Measurements from ENCODE around the gene RAX. TPM values are rescaled to one million over a fixed set of nuclear protein-coding genes. Genes with fewer than 3 reads are reported as not detected.

RAX gene
- total and polyA plus RNA-seq, 2 donors (not counting 1 experiment from before 2014, with no cell fraction given), result not detected

DNA sequence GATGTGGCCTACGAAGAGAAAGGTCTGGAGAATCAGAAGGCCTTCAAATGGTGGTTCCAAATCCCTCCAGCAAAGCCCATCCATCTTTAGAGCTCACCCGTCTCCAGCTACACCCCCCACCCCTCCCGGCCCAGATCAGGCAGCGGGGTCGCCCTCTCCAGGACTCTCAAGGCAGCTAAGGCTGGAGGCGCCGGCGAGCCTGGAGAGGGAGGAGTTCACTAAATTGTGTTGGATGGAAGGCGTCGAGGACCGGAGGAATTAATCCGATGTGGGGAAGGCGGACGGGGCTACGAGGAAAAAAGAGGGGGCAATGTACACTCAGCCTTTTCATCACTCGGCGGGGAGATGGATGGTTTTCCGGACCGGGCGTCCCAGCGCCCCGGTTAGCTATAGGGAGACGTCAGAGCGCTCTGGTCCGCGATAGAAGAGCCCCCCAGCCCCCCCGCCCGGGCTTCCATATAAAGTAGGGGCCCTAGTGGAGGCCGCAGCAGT, 53.5 kb downstream of the RAX start, which contains the start of gene GRP:
Gene GRP (plus strand): TSS at position 487 of the 492 bp plus-strand sequence. CDS start 108 bp downstream, outside the sequence.
- Histone ChIP-seq H3K79me2 (ENCODE audit: control insufficient read depth, insufficient read depth, low read length) (no peaks in the 10 kb centered on the region), H3K4me1 (ENCODE audit: control insufficient read depth, extremely low read depth, insufficient read depth, low read length) (no peaks in the 10 kb centered on the region), H3K9ac (ENCODE audit: insufficient read depth, low read length) (no peak within 1 kb of the TSS), H3K4me3 (replicated peaks in 1 of 4; ENCODE audit: control extremely low read depth in 1 of 4, insufficient read depth in 1 of 4, low read depth in 3 of 4, low read length in 4 of 4) (no peak within 1 kb of the TSS), H3K27me3 (ENCODE audit: control insufficient read depth, insufficient read depth, low read length) (peaks cover 51% of the 10 kb centered on the region), H3K27ac (ENCODE audit: insufficient read depth, low read length) (no peak within 1 kb of the TSS), H3K9me3 (ENCODE audit: control insufficient read depth, insufficient read depth, low read depth, low read length) (no peaks in the 10 kb centered on the region), H4K20me1 (ENCODE audit: control insufficient read depth, extremely low read depth, insufficient read depth, low read length) (no peaks in the 10 kb centered on the region), H3K36me3 (ENCODE audit: control insufficient read depth, insufficient read depth, low read length) (no peaks in the 10 kb centered on the region), H3K4me2 (ENCODE audit: extremely low read depth, insufficient read depth, low read length) (no peak within 1 kb of the TSS), H2AFZ (ENCODE audit: low read length) (no peak within 1 kb of the TSS)
- DNase-seq (ENCODE audit: low read depth in 2 of 2), result no peak
- TF ChIP-seq EZH2 (IDR thresholded peaks at IDR 0.05; ENCODE audit: low read length, missing control alignments), result no peak
- TF ChIP-seq, protein P1, sequence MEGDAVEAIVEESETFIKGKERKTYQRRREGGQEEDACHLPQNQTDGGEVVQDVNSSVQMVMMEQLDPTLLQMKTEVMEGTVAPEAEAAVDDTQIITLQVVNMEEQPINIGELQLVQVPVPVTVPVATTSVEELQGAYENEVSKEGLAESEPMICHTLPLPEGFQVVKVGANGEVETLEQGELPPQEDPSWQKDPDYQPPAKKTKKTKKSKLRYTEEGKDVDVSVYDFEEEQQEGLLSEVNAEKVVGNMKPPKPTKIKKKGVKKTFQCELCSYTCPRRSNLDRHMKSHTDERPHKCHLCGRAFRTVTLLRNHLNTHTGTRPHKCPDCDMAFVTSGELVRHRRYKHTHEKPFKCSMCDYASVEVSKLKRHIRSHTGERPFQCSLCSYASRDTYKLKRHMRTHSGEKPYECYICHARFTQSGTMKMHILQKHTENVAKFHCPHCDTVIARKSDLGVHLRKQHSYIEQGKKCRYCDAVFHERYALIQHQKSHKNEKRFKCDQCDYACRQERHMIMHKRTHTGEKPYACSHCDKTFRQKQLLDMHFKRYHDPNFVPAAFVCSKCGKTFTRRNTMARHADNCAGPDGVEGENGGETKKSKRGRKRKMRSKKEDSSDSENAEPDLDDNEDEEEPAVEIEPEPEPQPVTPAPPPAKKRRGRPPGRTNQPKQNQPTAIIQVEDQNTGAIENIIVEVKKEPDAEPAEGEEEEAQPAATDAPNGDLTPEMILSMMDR (conservative IDR thresholded peaks at IDR 0.05 in 1 of 2, IDR thresholded peaks at IDR 0.05 in 1 of 2; ENCODE audit: low read depth in 1 of 2, low read length in 2 of 2), result no peak

DNA sequence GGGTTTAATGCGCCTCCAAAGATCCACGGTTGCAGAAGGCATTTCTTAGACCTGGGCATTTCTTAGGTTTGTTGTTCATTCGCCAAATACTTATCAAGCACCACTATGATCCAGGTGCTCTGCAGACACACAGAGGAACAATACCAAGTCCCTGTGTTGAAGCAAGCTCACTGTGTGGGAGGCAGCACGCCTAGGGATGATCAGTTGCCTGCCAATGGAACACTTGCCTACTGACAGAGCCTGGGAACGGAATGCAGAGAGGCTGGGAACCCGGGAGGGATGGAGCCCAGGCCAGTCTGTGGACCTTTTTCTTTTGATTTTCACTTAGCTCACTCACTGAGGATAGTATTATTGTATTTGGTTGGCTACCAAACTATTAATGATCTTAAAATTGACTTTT, 55.2 kb downstream of the RAX start:
- Histone ChIP-seq H3K4me1 (ENCODE audit: control insufficient read depth, extremely low read depth, insufficient read depth, low read length) (no peaks in the 10 kb centered on the region), H3K36me3 (ENCODE audit: control insufficient read depth, insufficient read depth, low read length) (no peaks in the 10 kb centered on the region), H2AFZ (ENCODE audit: low read length) (no peak overlapping the region), H4K20me1 (ENCODE audit: control insufficient read depth, extremely low read depth, insufficient read depth, low read length) (no peaks in the 10 kb centered on the region), H3K4me3 (replicated peaks in 1 of 4; ENCODE audit: control extremely low read depth in 1 of 4, insufficient read depth in 1 of 4, low read depth in 3 of 4, low read length in 4 of 4) (no peak overlapping the region), H3K9ac (ENCODE audit: insufficient read depth, low read length) (no peak overlapping the region), H3K27ac (ENCODE audit: insufficient read depth, low read length) (no peak overlapping the region), H3K79me2 (ENCODE audit: control insufficient read depth, insufficient read depth, low read length) (no peaks in the 10 kb centered on the region), H3K27me3 (ENCODE audit: control insufficient read depth, insufficient read depth, low read length) (peaks cover 51% of the 10 kb centered on the region), H3K4me2 (ENCODE audit: extremely low read depth, insufficient read depth, low read length) (no peak overlapping the region), H3K9me3 (ENCODE audit: control insufficient read depth, insufficient read depth, low read depth, low read length) (no peaks in the 10 kb centered on the region)
- TF ChIP-seq, protein P1 (conservative IDR thresholded peaks at IDR 0.05 in 1 of 2, IDR thresholded peaks at IDR 0.05 in 1 of 2; ENCODE audit: low read depth in 1 of 2, low read length in 2 of 2), result no peak
- TF ChIP-seq EZH2 (IDR thresholded peaks at IDR 0.05; ENCODE audit: low read length, missing control alignments), result no peak
- no peak for DNase-seq (ENCODE audit: low read depth in 2 of 2)

Other genes with a start within 250 kb of the RAX start
- 14.4 and 16.3 TPM in 2 replicates for gene SEC11C, start 133.6 kb downstream of the RAX start, total RNA-seq
- gene SEC11C, start 133.6 kb downstream of the RAX start, polyA plus RNA-seq, result 12.5 and 13.4 TPM in 2 replicates
- not detected in 2 replicates for gene GRP, start 53.3 kb downstream of the RAX start, total RNA-seq
- gene GRP, start 53.3 kb downstream of the RAX start, polyA plus RNA-seq, result not detected in 2 replicates
- not detected in 2 replicates for gene CPLX4, start 45.2 kb upstream of the RAX start, total RNA-seq
- not detected in 2 replicates for gene CPLX4, start 45.2 kb upstream of the RAX start, polyA plus RNA-seq
- 132 and 170 TPM in 2 replicates for gene LMAN1, start 85.8 kb upstream of the RAX start, total RNA-seq
- gene LMAN1, start 85.8 kb upstream of the RAX start, polyA plus RNA-seq, result 77.7 and 130 TPM in 2 replicates

All from fibroblast of lung (primary cell).